Stimulated activated CD8-positive, alpha-beta memory T cell treated with anti-CD3 and anti-CD28 coated beads, Interleukin-4, amount 100 ng/mL, for 4 hours (primary cell): ENCODE results near the gene FSTL5.

Experiments used
- DNase-seq, 2 donors: peaks; one replicate each; pipeline ENCODE4 v3.0.0-alpha.2; 2020; ENCODE audit warnings: low read depth in 2 of 2, low spot score in 1 of 2

The FSTL5 gene

DNA sequence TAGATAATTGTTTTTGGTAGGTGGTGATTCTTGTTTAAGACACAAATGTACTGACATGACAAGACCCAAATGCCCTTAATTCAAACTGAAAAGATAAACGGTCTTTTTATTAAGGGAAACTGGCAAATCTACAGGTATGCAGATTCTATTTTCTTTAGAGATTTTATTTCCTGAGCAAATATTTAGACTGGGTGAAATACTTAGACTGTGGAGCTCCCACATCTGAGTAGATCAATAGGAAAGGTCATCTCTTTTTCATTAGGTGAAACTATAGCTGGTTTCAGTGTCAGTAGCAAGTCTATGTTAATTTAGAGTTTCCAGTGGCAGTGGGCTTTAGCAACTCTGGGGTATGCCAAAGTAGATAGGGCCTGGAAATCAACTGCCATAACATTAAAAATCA is 446.7 kb downstream of the FSTL5 start:
- DNase-seq, result no peak

DNA sequence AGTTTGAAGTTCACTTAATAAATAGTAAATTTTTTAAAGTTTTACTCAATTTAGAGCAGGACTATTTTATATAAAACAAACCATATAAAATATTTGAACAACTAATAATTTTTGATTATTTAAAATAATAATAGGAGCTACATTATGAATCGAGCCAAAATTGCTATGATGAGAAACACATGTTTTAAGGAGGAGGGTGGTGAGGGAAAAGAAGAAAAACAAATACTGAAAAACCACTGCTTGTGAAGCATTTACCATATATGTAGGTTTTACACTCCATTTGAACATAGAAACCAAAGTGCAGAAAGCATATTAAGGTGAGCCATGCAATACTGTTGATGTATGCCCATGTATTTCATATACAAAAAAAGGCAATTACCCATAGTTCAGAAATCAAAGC is 448.9 kb downstream of the FSTL5 start:
- DNase-seq, result no peak

DNA sequence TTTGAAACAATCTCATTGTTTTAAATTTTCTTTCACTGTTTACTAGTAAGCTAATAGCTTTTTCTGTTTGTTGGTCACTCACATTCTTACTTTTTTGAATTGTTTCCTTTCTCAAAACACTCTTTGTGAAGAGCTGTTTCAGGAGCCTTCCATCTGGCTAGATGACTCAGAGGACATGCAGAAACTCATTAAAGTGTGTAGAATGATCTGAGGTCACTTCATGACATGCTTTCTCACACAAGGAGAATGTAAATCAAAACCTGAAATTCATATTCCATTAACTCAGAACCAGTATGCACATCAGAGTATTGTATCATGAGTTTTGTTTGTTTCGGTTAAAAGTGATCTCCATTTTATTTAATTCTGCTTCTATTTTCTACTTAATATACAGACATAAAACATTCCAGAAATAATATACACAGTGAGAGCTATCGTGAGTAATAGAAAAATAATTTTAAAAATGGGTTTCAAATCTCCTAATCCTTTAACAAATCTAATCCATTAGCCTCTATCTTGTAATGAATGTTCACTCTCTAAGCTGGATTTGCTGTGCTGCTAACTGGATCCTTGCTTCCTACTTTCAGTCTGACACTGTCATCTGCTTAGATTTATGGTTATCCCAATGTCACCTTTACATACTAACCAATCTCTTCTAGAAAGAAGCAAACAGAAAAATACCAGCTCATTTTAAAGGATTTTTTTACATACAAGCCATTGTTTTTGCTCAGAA is 449.6 kb downstream of the FSTL5 start:
- DNase-seq, result no peak

DNA sequence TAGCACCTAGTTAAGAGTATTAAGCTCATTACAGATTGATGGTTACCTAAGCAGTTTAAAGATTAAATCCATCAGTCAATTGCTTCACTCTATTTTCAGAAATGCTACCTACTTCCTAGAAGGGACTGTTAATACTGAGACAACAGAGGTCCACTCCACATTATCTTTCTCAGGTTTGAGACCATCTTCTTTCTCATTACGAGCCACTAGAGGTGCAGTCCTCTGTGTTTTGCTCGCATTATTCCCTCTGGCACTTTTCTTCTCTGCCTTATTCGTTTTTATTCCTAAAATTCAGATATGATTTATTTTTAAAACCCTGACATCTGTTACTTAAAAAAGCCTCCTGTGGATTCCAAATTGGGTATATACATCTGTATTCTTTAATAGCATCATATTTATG is 459.1 kb downstream of the FSTL5 start:
- no peak for DNase-seq

DNA sequence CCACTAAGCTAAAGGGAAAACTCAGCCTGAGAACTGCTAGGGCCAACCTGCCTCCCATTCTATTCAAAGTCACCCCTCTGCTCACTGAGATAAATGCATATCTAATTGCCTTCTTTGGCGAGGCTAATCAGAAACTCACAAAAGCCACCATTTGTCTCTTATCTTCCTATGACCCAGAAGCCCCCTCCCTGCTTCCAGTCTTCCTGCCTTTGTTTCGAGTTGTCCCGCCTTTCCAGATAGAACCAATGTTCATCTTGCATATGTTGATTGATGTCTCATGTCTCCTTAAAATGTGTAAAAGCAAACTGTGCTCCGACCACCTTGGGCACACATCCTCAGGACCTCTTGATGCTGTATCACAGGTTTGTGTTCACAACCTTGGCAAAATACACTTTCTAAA is 459.8 kb downstream of the FSTL5 start:
- DNase-seq, result no peak

DNA sequence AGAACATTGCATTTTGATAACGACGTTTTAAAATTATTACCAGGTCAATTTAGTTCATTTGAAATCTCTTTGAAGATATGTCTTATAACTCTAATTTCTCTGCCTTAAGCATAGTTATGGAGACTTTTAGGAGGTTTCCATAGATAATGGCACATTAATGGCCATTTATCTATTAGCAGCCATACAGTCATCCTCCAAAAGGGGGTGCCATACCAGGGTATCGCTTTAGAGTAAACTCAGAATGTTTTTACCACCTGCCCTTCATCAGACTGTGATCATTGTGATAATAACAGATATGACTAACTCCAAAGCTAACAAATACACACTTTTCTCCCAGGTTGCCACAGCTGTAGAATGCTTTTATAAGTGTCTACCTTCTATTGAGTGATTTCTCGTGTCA is 461.5 kb downstream of the FSTL5 start:
- no peak for DNase-seq

DNA sequence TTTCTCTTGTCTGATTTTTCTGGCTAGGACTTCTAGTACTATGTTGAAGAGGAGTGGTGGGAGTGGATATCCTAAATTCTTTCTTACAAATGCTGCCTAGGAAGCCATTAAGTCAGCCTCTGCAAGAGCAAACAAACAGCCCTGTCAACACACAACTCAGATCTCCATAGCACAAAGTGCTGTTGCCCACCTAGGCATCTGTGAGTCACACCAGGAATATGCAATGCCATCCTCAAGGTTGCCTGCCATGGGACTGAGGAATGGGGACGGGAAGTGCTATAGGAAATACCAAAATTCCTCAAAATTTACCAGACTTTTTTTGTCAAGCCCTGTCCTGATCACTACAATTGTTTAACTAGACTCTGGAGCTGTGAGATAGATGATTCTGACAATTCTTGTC is 466.9 kb downstream of the FSTL5 start:
- DNase-seq, result no peak

DNA sequence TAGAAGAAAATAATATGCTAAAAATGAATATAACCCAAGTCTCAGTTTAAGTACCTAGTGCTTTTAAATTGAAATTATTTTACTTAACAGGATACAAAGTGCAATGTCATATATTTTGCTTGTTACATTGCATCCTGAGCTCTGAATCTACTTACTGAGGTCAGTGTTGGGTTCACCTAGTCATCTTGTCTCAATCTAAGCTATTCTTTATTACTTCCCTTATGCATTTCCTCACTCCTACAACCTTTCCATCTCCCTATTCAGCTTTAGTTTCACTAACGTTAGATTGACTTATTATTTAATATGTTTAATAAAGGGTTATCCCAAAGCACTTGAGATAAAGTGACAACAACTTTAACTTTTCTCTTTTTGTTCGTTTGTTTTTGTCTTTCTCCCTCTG is 483.7 kb downstream of the FSTL5 start:
- no peak for DNase-seq

DNA sequence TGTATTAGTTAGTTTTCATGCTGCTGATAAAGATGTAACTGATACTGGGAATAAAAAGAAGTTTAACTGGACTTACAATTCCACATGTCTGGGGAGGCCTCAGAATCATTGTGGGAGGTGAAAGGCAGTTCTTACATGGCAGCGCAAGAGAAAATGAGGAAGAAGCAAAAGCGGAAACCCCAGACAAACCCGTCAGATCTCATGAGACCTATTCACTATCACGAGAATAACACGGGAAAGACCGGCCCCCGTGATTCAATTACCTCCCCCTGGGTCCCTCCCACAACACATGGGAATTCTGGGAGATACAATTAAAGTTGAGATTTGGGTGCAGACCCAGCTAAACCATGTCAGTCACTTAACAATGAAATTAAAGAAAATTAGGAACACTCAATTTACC is 499.1 kb downstream of the FSTL5 start:
- no peak for DNase-seq

DNA sequence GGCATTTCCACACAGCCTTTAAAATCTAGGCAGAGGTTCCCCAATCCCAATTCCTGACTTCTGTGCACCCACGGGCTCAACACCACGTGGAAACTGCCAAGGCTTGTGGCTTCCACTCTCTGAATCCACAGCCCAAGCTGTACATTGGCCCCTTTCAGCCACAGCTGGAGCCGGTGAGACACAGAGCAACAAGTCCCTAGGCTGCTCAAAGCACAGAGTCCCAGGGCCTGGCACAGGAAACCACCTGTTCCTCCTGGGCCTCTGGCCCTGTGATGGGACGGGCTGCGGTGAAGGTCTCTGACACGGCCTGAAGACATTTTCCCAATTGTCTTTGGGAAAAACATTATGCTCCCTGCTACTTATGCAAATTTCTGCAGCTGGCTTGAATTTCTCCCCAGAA is 500.0 kb downstream of the FSTL5 start:
- DNase-seq, result no peak

DNA sequence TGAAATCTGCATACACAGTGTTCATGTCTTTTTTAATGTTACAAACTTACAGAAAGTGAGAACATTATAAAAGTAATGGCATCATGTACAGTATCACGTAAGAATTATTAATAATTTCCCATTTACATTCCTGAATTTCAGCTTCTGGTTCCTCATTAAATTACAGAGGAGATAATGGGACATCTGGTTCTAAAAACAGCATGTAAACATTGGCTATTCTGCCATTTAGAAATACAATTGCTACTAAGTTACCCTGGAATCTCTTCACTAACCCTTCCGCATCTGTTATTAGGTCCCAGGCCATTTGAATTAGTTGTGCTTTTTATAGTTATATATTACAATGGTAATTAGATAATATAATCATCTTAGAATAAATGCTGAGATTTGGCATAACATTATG is 505.1 kb downstream of the FSTL5 start:
- DNase-seq, result no peak

DNA sequence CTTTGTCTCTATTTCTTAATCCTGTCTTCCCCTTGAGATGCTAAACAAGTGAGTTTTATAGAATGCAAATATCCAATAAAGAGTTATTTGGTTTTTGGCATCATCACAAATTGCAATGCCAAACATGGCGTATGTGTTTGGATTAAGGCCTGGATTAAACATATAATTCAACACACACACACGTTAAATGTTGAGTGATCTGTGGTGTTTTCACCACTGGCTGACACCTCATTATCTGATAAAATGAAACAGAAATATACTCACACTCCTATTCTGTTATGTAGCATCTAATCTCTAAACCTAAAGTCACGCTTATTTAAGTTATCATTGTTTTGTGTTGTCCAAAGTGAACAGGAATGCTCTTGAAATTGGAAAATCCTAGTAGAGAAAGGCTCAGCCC is 506.2 kb downstream of the FSTL5 start:
- no peak for DNase-seq

DNA sequence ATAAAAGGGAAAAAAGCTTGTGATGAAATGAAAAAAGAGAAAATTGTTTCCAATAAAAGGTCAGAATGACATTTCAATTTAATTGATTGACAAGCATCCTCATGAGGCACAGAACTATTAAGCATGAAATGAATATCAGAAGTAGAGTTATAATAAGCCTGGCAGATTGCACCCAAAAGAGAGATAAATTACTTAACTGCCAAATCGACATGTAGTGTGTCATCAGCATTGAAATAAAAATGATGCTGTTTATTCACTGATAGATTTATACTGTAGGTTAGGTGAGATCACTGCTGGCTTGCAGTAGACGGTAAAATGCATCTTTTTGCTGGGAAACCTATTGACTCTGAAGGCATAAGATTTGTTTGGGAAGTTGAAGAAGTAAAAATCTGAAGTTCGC is 507.2 kb downstream of the FSTL5 start:
- no peak for DNase-seq

DNA sequence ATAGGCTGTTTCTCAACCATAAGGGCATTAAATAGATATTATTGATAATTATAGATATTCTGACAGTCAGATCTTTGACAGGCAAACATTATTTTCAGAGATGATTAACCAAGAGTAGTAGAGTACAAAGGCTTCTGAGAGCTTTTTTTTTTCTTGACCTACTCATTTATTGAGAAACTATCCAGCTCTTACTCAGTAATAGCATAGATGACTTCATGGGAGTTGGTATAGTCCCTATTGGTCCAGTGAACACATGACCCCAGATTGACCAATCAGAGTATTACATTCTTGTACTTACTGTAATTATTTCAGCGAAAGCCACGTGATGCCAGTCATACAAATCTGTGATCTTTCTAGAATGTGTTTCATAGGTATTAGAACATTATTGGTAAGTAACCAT is 508.7 kb downstream of the FSTL5 start:
- DNase-seq, result no peak

DNA sequence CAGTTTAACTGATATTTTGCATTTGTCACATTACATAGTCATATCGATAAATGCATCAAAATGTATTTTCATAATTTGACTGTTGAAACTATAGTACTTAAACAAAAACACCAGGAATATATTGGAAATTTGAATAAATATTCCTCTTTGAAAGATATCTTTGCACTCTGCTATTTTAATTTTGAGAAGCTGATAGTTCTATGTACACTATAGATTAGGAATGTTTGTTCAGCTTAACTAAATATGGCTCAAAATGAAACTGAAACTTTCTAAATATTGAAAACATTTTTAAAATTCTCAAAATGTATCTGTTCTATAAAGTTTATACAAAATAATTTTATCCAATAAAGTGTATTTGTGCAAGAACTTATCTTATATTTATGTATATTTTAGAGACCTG is 510.1 kb downstream of the FSTL5 start:
- DNase-seq, result no peak

DNA sequence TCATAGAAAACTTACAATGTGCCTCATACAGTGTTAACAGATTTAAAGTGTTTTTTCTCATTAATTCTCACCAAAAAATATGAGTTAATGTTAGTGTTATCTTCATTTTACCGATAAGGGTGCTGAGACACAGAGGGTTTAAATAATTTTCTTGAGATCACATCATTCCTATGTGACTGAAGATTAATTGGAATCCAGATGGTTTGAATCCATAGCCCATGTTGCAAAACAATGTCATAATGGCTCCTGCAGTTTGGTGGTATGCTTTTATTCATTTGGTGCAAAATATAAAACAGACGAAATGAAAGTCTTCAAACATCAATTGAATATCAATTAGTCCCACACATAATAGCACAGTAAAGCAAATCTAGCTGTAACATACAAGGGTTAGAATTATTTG is 512.2 kb downstream of the FSTL5 start:
- DNase-seq, result no peak

DNA sequence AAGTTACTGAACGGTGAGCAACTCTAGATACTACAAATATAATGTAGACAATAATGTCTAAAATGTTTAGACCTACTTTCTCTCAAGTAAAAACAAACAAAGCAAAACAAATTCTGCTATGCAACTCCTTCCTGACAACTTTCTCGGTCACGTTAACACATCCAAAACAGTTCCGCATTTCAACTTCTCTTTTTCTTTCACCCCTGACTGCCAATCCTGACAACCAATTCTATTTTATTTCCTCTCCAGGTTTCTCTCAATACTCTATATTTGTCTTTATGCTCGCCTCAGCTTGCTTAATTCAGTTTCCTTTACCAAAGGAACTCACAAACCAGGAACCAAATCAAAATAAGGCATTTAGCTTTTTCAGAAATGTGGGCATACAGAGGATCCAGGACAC is 513.0 kb downstream of the FSTL5 start:
- DNase-seq, result no peak

DNA sequence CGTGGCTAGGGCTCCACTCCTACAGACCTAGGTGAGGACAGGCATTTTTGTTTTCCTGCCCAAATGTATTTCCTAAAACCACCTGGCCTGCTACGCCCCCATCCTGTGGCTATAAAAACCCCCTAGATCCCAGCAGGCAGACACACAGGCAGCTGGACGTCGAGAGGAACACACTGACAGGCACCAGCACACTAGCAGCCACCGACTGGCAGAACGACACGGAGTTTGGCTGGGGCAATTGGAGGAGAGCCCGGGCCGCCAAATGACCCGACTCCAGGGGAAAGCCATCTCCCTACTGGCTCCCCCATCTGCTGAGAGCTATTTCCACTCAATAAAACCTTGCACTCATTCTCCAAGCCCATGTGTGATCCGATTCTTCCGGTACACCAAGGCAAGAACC is 516.0 kb downstream of the FSTL5 start:
- no peak for DNase-seq

DNA sequence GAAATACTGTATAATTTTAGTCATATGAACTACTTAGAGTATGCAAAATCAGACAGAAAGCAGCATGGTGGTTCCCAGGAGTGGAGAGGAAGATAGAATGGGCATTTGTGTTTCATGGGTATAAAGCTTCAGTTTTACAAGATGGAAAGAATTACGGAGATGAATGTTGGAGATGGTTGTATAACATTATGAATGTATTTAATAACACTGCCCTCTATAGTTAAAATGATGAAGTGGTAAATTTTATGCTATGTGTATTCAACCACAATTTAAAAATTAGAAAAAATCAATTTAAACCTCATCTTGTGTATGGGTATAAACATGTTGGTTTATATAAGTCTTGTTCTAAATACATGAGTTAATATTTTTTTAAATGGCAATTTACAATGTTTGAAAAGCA is 521.1 kb downstream of the FSTL5 start:
- no peak for DNase-seq

DNA sequence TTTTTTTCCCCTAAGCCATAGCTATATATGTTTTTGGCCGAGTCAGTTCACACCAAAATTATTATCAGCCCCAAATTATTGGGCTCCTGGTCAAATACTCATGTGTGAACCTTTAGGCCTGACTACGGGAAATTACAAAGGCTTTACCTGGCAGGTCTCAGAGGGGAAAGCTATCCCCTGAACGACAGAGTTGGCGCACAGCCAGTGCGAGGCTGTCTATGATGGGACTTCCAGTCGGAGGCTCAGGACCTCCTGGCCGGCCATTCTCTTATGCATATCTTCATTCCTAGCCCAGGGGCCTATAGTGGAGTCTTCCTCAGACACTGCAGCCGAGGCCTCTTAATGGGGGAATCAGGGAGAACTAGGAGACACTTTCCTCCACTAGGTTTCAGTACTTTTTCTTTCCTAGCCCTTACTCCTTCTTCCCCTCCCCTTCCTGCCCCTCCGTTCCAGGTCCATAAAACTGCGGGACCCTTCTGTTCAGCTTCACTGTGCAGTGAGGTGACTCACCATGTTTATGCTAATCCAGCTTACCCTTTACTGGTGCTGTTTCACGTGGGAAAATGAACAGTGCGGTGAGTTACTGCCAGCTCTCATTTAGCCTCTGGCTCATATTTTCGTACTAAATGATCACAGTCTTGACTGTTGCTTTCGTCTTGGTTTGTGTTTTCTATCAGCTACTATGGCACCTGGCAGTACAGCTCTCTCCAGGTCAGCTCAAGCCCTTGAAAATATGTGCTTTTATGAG is 533.9 kb downstream of the FSTL5 start:
- DNase-seq, result no peak

DNA sequence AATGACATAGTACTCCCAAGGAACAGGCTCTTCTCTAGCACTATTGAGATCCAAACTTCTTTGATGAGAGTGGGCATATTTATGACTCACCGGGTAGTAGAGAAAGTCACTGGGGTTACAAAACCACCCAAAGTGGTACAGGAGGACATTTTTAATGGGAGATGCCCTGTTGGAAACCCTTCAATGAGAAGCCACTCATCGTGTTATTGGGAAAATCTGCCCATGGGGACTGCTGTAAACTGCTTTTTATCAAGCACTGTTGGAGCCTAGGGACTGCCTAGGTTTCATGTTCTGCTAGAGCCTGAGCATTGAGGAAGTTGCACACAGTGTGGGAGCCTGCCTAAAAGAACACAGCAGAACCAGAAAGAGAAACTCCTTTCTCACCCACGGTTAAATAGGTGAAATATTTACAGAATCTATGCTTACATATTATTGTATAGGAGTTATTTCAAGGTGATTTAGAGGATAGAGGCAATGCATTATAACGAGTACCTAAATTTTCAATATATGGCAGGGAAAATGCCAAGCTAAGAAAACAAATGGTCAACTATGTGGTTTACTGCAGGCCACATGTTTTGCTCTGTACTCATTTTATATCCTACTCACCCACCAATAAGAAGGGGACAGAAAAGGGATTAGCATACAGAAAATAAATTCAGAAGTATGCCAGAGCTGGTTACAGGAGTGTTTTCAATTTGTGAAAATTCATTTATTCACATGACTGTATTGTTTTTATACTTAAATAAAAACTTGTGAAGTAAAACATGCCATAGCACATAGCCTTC is 559.1 kb downstream of the FSTL5 start:
- DNase-seq, result no peak

DNA sequence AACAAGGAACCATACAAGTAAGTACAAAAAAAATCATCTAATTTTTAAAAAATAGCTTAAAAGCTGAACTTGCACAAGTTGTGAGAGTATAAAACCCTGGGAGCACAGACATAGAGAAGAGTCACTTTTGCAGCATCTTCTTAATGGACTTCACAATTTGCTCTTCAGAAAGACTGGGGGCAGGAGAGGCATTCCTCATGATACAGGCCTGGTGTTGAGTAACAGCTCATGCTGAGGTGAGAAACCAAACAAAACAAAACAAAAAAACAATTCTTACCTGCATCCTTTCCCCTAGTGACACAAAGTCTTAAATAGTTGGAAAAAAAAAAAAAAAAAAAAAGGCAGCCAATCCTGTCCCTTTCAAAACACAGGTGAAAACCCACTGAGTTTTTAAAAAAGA is 562.8 kb downstream of the FSTL5 start:
- no peak for DNase-seq
